PFSK-1 (cell line): ENCODE data around the gene CYP2B6.

ENCODE experiments used
- FOXP2 ChIP-seq: optimal IDR thresholded peaks from 2 replicates; pipeline ENCODE3; 2011; ENCODE audit warnings: borderline replicate concordance, control low read depth, inconsistent platforms; ENCODE audit not compliant: insufficient read depth; ENCODE audit errors: extremely low read length, extremely low read depth
- POLR2AphosphoS5 ChIP-seq: IDR thresholded peaks from 2 replicates; pipeline ENCODE4 v1.6.1; 2012; ENCODE audit warnings: low read depth, mild to moderate bottlenecking, control low read depth, low read length, moderate library complexity
- REST ChIP-seq, 2 experiments: IDR thresholded peaks; 2 replicates each; pipeline versions ENCODE4 v1.6.1 to v1.8.0; 2011 to 2012; ENCODE audit warnings: low read depth in 2 of 2, low read length in 2 of 2, control low read depth in 1 of 2, inconsistent platforms in 1 of 2, mild to moderate bottlenecking in 1 of 2, moderate library complexity in 1 of 2; ENCODE audit not compliant: insufficient read depth in 1 of 2
- SIN3A ChIP-seq: IDR thresholded peaks from 2 replicates; pipeline ENCODE4 v1.6.1; 2012; ENCODE audit warnings: mild to moderate bottlenecking, low read length, moderate library complexity, borderline replicate concordance; ENCODE audit not compliant: insufficient read depth
- TAF1 ChIP-seq: IDR thresholded peaks from 2 replicates; pipeline ENCODE4 v1.6.1; 2012; ENCODE audit warnings: low read length, control low read depth, borderline replicate concordance; ENCODE audit not compliant: insufficient read depth

The CYP2B6 gene

GRCh38 chr19:41023193-41023592 is 32.1 kb downstream of the CYP2B6 start:
- TF ChIP-seq FOXP2 (no peak), SIN3A (no peak), POLR2AphosphoS5 (no peak), TAF1 (no peak), REST (IDR thresholded peaks at IDR 0.05; ENCODE audit: insufficient read depth in 1 of 2, low read depth in 2 of 2, low read length in 2 of 2) (no peak)

- TF ChIP-seq FOXP2: no peak
- no peak for TF ChIP-seq TAF1
- TF ChIP-seq SIN3A: no peak
- TF ChIP-seq REST (IDR thresholded peaks at IDR 0.05; ENCODE audit: insufficient read depth in 1 of 2, low read depth in 2 of 2, low read length in 2 of 2): no peak
- TF ChIP-seq POLR2AphosphoS5: no peak
Observed at GRCh38 chr19:41025411-41025810, 34.3 kb downstream of the CYP2B6 start.

GRCh38 chr19:41025871-41026270 is 34.8 kb downstream of the CYP2B6 start:
- TF ChIP-seq FOXP2 (no peak), TAF1 (no peak), REST (IDR thresholded peaks at IDR 0.05; ENCODE audit: insufficient read depth in 1 of 2, low read depth in 2 of 2, low read length in 2 of 2) (no peak), SIN3A (no peak), POLR2AphosphoS5 (no peak)

GRCh38 chr19:41027273-41027967 is 36.3 kb downstream of the CYP2B6 start:
- TF ChIP-seq REST (IDR thresholded peaks at IDR 0.05; ENCODE audit: insufficient read depth in 1 of 2, low read depth in 2 of 2, low read length in 2 of 2) (no peak), SIN3A (no peak), FOXP2 (no peak), POLR2AphosphoS5 (no peak), TAF1 (no peak)
